ENCODE measurements around the gene HK2. TPM values are rescaled to one million over a fixed set of nuclear protein-coding genes. Genes with fewer than 3 reads are reported as not detected.
"Not testable (repeated sequence)": the region's sequence is repeated elsewhere in the genome, so short reads cannot be mapped to it uniquely, and the experiment has no call there.

The HK2 gene
- total and polyA plus RNA-seq, 2 of the 4 experiments (the other 2 are of a cell fraction), result 17.4 to 20.9 TPM

- ChIA-PET POLR2A (ENCODE audit: unreplicated experiment) (no interaction called here), CTCF (no interaction called here)
- ATAC-seq (ENCODE audit: low read depth), result no peak
- Histone ChIP-seq H3K4me1 (ENCODE audit: control insufficient read depth, insufficient read depth, low read length) (peaks cover 17% of the 10 kb centered on the region), H3K27me3 (ENCODE audit: control insufficient read depth, insufficient read depth, low read length) (no peaks in the 10 kb centered on the region), H2AK5ac (ENCODE audit: low read depth, low read length) (no peak overlapping the region), H3K9ac (ENCODE audit: low read depth, low read length) (no peak overlapping the region; the same call in 1 of the 2 replicates), H3K14ac (replicated peaks; ENCODE audit: low read depth, low read length) (no peak overlapping the region), H3K9me1 (ENCODE audit: insufficient read depth, low read length) (peaks cover 6% of the 10 kb centered on the region; the same call in 1 of the 2 replicates), H3K9me3 (ENCODE audit: control insufficient read depth, insufficient read depth, low read length) (no peaks in the 10 kb centered on the region), H3K4me2 (ENCODE audit: low read depth, low read length) (no peak overlapping the region), H4K8ac (ENCODE audit: low read depth in 2 of 2, low read length in 2 of 2) (no peak overlapping the region), H4K20me1 (ENCODE audit: insufficient read depth, low read length) (no peaks in the 10 kb centered on the region), H3K18ac (ENCODE audit: low read depth, low read length) (no peak overlapping the region), H2BK120ac (ENCODE audit: low read depth, low read length) (0 out of 2 replicates have a peak overlapping the region, but pooled peaks have one; percentile 19), H4K5ac (ENCODE audit: low read depth, low read length) (no peak overlapping the region), H2AFZ (replicated peaks; ENCODE audit: low read length, poor library complexity) (no peak overlapping the region), H2BK20ac (ENCODE audit: low read depth, low read length) (peak overlapping the region; percentile 47; the same call in 1 of the 2 replicates), H3K23ac (ENCODE audit: low read depth, low read length) (no peak overlapping the region), H2BK15ac (ENCODE audit: low read depth, low read length) (no peak overlapping the region), H3K56ac (ENCODE audit: extremely low read depth, insufficient read depth, low read length) (no peak overlapping the region), H4K91ac (ENCODE audit: insufficient read depth, low read depth, low read length) (no peak overlapping the region), H3K79me1 (ENCODE audit: low read depth in 1 of 2, low read length in 2 of 2) (peaks cover 0 to 5% of the 10 kb centered on the region in 2 experiments; a peak in 1 of 4 replicates), H3K36me3 (ENCODE audit: control insufficient read depth, insufficient read depth, low read length) (peaks cover 11% of the 10 kb centered on the region), H3K27ac (ENCODE audit: insufficient read depth, low read length) (no peak overlapping the region), H2AK9ac (replicated peaks; ENCODE audit: low read depth, low read length, poor library complexity) (no peak overlapping the region), H2BK5ac (ENCODE audit: low read depth, low read length, poor library complexity, severe bottlenecking) (peak overlapping the region; percentile 12), H3K4me3 (ENCODE audit: insufficient read depth, low read depth, low read length) (no peak overlapping the region), H3K4ac (ENCODE audit: low read depth, low read length) (no peak overlapping the region)
- dilution Hi-C loops (cut with HindIII; ENCODE audit: low sequenced_read_pairs, unreplicated experiment) (no loop called here), intact Hi-C loops (cut with micrococcal nuclease) (no loop called here), in situ Hi-C loops (cut with MboI; ENCODE audit: low sequenced_read_pairs) (no loop called here)
- TF ChIP-seq MAFK (IDR thresholded peaks at IDR 0.05; ENCODE audit: low read depth, low read length) (no peak), CTCF (conservative IDR thresholded peaks at IDR 0.05; ENCODE audit: low read depth, low read length) (no peak), RFX5 (IDR thresholded peaks at IDR 0.05; ENCODE audit: low read depth, low read length) (no peak), FOS (IDR thresholded peaks at IDR 0.05; ENCODE audit: low read depth, low read length) (no peak)
- no TSS peak for BruUV-seq (replicated peaks)
- DNase-seq, result no peak
Observed at GRCh38 chr2:74896232-74896631, 62.3 kb downstream of the HK2 start.

- H2BK15ac ChIP-seq (ENCODE audit: low read depth, low read length); BruUV-seq (replicated peaks); intact Hi-C loops (cut with micrococcal nuclease); H3K4me2 ChIP-seq (ENCODE audit: low read depth, low read length); H3K4me3 ChIP-seq (ENCODE audit: insufficient read depth, low read depth, low read length); H3K27me3 ChIP-seq (ENCODE audit: control insufficient read depth, insufficient read depth, low read length); H3K9me1 ChIP-seq (ENCODE audit: insufficient read depth, low read length); CTCF ChIA-PET; DNase-seq; H2AK5ac ChIP-seq (ENCODE audit: low read depth, low read length); H2BK120ac ChIP-seq (ENCODE audit: low read depth, low read length); H3K56ac ChIP-seq (ENCODE audit: extremely low read depth, insufficient read depth, low read length); H3K79me1 ChIP-seq (ENCODE audit: low read depth in 1 of 2, low read length in 2 of 2); H3K9ac ChIP-seq (ENCODE audit: low read depth, low read length); H2BK5ac ChIP-seq (ENCODE audit: low read depth, low read length, poor library complexity, severe bottlenecking); H4K91ac ChIP-seq (ENCODE audit: insufficient read depth, low read depth, low read length); H3K4ac ChIP-seq (ENCODE audit: low read depth, low read length); H3K23ac ChIP-seq (ENCODE audit: low read depth, low read length); H3K14ac ChIP-seq (replicated peaks; ENCODE audit: low read depth, low read length); H3K18ac ChIP-seq (ENCODE audit: low read depth, low read length); H3K27ac ChIP-seq (ENCODE audit: insufficient read depth, low read length); ATAC-seq (ENCODE audit: low read depth); POLR2A ChIA-PET (ENCODE audit: unreplicated experiment); H2AK9ac ChIP-seq (replicated peaks; ENCODE audit: low read depth, low read length, poor library complexity); H3K4me1 ChIP-seq (ENCODE audit: control insufficient read depth, insufficient read depth, low read length); H4K20me1 ChIP-seq (ENCODE audit: insufficient read depth, low read length); H2BK20ac ChIP-seq (ENCODE audit: low read depth, low read length); H4K5ac ChIP-seq (ENCODE audit: low read depth, low read length); H3K36me3 ChIP-seq (ENCODE audit: control insufficient read depth, insufficient read depth, low read length); dilution Hi-C loops (cut with HindIII; ENCODE audit: low sequenced_read_pairs, unreplicated experiment); H3K9me3 ChIP-seq (ENCODE audit: control insufficient read depth, insufficient read depth, low read length); H2AFZ ChIP-seq (replicated peaks; ENCODE audit: low read length, poor library complexity); H4K8ac ChIP-seq (ENCODE audit: low read depth in 2 of 2, low read length in 2 of 2): not testable (repeated sequence)
- in situ Hi-C loops (cut with MboI; ENCODE audit: low sequenced_read_pairs), result loop anchor here (25.0 kb wide), 1 partner anchor 712 kb away; no protein-coding TSS in a partner anchor
- WGBS, 2 experiments (ENCODE audit: extremely low coverage in 2 of 2, insufficient read length in 1 of 2), result 40% methylated on average over 1 of the region's 2 CpGs; no CpG with 5 or more reads in 1 of the 2 experiments
Observed at GRCh38 chr2:74900225-74900624, 66.3 kb downstream of the HK2 start.

Measured in IMR-90 (cell line).